ENCODE data around the gene SRF. TPM values are rescaled to one million over a fixed set of nuclear protein-coding genes. Genes with fewer than 3 reads are reported as not detected.

SRF gene
- total RNA-seq, 1 donor from 2014 or later: 20.7 TPM

GRCh38 chr6:43186019-43186418 lies 14.9 kb downstream of the SRF start:
- TF ChIP-seq, protein P1, sequence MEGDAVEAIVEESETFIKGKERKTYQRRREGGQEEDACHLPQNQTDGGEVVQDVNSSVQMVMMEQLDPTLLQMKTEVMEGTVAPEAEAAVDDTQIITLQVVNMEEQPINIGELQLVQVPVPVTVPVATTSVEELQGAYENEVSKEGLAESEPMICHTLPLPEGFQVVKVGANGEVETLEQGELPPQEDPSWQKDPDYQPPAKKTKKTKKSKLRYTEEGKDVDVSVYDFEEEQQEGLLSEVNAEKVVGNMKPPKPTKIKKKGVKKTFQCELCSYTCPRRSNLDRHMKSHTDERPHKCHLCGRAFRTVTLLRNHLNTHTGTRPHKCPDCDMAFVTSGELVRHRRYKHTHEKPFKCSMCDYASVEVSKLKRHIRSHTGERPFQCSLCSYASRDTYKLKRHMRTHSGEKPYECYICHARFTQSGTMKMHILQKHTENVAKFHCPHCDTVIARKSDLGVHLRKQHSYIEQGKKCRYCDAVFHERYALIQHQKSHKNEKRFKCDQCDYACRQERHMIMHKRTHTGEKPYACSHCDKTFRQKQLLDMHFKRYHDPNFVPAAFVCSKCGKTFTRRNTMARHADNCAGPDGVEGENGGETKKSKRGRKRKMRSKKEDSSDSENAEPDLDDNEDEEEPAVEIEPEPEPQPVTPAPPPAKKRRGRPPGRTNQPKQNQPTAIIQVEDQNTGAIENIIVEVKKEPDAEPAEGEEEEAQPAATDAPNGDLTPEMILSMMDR (IDR thresholded peaks at IDR 0.05; ENCODE audit: partially characterized antibody, unreplicated experiment): no peak
- peaks cover 11% of the 10 kb centered on the region for H3K36me3 Mint-ChIP-seq (ENCODE audit: unreplicated experiment)
- H3K27me3 Mint-ChIP-seq (ENCODE audit: unreplicated experiment): peaks cover 11% of the 10 kb centered on the region
- H3K4me1 Mint-ChIP-seq (ENCODE audit: low read depth, unreplicated experiment): peaks cover 13% of the 10 kb centered on the region
- no peak overlapping the region for H3K27ac Mint-ChIP-seq (ENCODE audit: unreplicated experiment)
- no peak for DNase-seq
- peaks cover 2% of the 10 kb centered on the region for H3K9me3 Mint-ChIP-seq (ENCODE audit: unreplicated experiment)
- no peak overlapping the region for H3K4me3 Mint-ChIP-seq (ENCODE audit: unreplicated experiment)

GRCh38 chr6:43186706-43187105 lies 15.6 kb downstream of the SRF start:
- H3K27me3 Mint-ChIP-seq (ENCODE audit: unreplicated experiment): peaks cover 10% of the 10 kb centered on the region
- peaks cover 11% of the 10 kb centered on the region for H3K36me3 Mint-ChIP-seq (ENCODE audit: unreplicated experiment)
- TF ChIP-seq, protein P1 (IDR thresholded peaks at IDR 0.05; ENCODE audit: partially characterized antibody, unreplicated experiment): no peak
- peaks cover 9% of the 10 kb centered on the region for H3K4me1 Mint-ChIP-seq (ENCODE audit: low read depth, unreplicated experiment)
- no peak for DNase-seq
- H3K4me3 Mint-ChIP-seq (ENCODE audit: unreplicated experiment): no peak overlapping the region
- peaks cover 2% of the 10 kb centered on the region for H3K9me3 Mint-ChIP-seq (ENCODE audit: unreplicated experiment)
- H3K27ac Mint-ChIP-seq (ENCODE audit: unreplicated experiment): no peak overlapping the region

DNA sequence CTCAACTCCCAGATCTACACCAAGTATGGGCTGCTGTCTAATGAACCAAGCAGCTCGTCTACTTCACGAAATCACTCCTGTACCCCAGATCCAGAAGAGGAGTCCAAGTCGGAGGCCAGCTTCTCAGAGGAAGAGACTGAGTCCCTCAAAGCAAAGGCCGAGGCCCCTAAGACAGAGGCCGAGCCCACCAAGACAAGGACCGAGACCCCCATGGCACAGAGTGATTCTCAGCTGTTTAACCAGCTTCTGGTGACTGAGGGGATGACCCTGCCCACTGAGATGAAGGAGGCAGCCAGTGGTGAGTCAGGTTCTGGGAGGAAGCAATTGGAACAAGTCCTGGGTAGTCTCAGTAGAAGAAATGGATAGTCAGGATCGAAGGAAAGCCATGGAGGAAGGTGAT lies 16.8 kb downstream of the SRF start:
- Mint-ChIP-seq H3K36me3 (ENCODE audit: unreplicated experiment) (peaks cover 7% of the 10 kb centered on the region), H3K4me1 (ENCODE audit: low read depth, unreplicated experiment) (peaks cover 6% of the 10 kb centered on the region), H3K9me3 (ENCODE audit: unreplicated experiment) (no peaks in the 10 kb centered on the region), H3K4me3 (ENCODE audit: unreplicated experiment) (no peak overlapping the region), H3K27ac (ENCODE audit: unreplicated experiment) (no peak overlapping the region), H3K27me3 (ENCODE audit: unreplicated experiment) (peaks cover 4% of the 10 kb centered on the region)
- DNase-seq: no peak
- TF ChIP-seq, protein P1 (IDR thresholded peaks at IDR 0.05; ENCODE audit: partially characterized antibody, unreplicated experiment): no peak

GRCh38 chr6:43188426-43188825 lies 17.4 kb downstream of the SRF start:
- no peaks in the 10 kb centered on the region for H3K27me3 Mint-ChIP-seq (ENCODE audit: unreplicated experiment)
- H3K4me1 Mint-ChIP-seq (ENCODE audit: low read depth, unreplicated experiment): peaks cover 6% of the 10 kb centered on the region
- H3K9me3 Mint-ChIP-seq (ENCODE audit: unreplicated experiment): no peaks in the 10 kb centered on the region
- DNase-seq: no peak
- peaks cover 5% of the 10 kb centered on the region for H3K36me3 Mint-ChIP-seq (ENCODE audit: unreplicated experiment)
- TF ChIP-seq, protein P1 (IDR thresholded peaks at IDR 0.05; ENCODE audit: partially characterized antibody, unreplicated experiment): no peak
- no peak overlapping the region for H3K4me3 Mint-ChIP-seq (ENCODE audit: unreplicated experiment)
- H3K27ac Mint-ChIP-seq (ENCODE audit: unreplicated experiment): no peak overlapping the region

DNA sequence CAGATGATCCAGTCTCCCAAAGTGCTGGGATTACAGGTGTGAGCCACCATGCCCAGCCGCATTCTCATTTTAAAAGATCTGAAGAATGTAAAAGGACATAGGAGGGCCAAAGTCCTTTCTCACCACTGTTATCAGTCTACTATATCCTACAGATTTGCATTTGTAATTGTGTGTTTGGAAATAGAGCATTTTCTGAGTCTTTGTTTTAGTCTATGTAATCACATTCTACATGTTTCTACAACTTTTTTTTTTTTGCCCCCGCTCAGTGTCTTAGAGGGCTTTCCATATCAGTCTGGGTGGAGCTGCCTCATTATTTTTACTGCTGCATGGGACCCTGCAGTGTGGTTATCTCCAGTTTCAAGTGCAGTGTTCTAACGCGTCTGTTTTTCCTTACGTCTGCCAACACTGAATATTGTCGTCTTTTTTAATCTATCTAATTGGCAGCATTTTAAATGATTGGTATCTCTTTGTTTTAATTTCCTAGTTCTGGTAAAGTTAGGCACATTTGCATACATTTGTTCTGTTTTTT lies 18.8 kb downstream of the SRF start:
- no peak for DNase-seq
- Mint-ChIP-seq H3K9me3 (ENCODE audit: unreplicated experiment) (no peaks in the 10 kb centered on the region), H3K4me1 (ENCODE audit: low read depth, unreplicated experiment) (peaks cover 12% of the 10 kb centered on the region), H3K27ac (ENCODE audit: unreplicated experiment) (no peak overlapping the region), H3K4me3 (ENCODE audit: unreplicated experiment) (no peak overlapping the region), H3K36me3 (ENCODE audit: unreplicated experiment) (peaks cover 5% of the 10 kb centered on the region), H3K27me3 (ENCODE audit: unreplicated experiment) (no peaks in the 10 kb centered on the region)
- TF ChIP-seq, protein P1 (IDR thresholded peaks at IDR 0.05; ENCODE audit: partially characterized antibody, unreplicated experiment): no peak

All from glutamatergic neuron (in vitro differentiated cells).